SKM-1 treated with dmso at 0.1 percent for 144 hours (cell line): ENCODE results near the gene TFR2.

Source experiments
- DNase-seq: peaks from one replicate; lab custom pipeline; 2025; ENCODE audit not compliant: unreplicated experiment; lab: John Stamatoyannopoulos, UW

Gene TFR2

GRCh38 chr7:100573691-100574361 is 67.5 kb downstream of the TFR2 start, which contains the start of gene SAP25:
SAP25 (minus strand) TSS chr7:100573900; CDS start chr7:100573742, 158 bp downstream.
- no peak for DNase-seq

- no peak for DNase-seq
These were observed 68.2 kb downstream of the TFR2 start for GRCh38 chr7:100572949-100573675.

GRCh38 chr7:100572281-100572948 is 68.9 kb downstream of the TFR2 start:
- DNase-seq, result no peak

GRCh38 chr7:100571829-100572116 is 69.6 kb downstream of the TFR2 start:
- no peak for DNase-seq

- DNase-seq, result no peak
These were observed 70.2 kb downstream of the TFR2 start for GRCh38 chr7:100570954-100571828.
